HepG2 (cell line): ENCODE measurements around the gene BST2. TPM values are rescaled to one million over a fixed set of nuclear protein-coding genes. Genes with fewer than 3 reads are reported as not detected.

ENCODE experiments used
- ARNT2 ChIP-seq: sonication (generic); formaldehyde crosslinking; IDR thresholded peaks from 2 replicates; pipeline ENCODE4 v1.8.0; 2022; ENCODE audit warnings: mild to moderate bottlenecking, low read depth, missing genetic modification reagents, moderate library complexity
- FOXA3 ChIP-seq: IDR thresholded peaks from 2 replicates; pipeline ENCODE4 v1.6.1; 2016; ENCODE audit warnings: missing genetic modification reagents, missing compliant biosample characterization
- LCORL ChIP-seq, 2 experiments: fragments of 450-650 bp in 1 of 2; sonication (generic) in 1 of 2; formaldehyde crosslinking in 1 of 2; IDR thresholded peaks; 2 replicates each; pipeline versions ENCODE4 v1.5.0 to v1.6.1; 2017 to 2020; ENCODE audit warnings: antibody characterized with exemption in 1 of 2, missing genetic modification reagents in 1 of 2
- MBNL3 ChIP-seq: fragments of 250-450 bp; sonication (Bioruptor Pico); conservative IDR thresholded peaks from 2 replicates; pipeline ENCODE4 v1.8.0; 2022; ENCODE audit warnings: mild to moderate bottlenecking, inconsistent platforms
- NFE2 ChIP-seq: sonication (generic); formaldehyde crosslinking; IDR thresholded peaks from 2 replicates; pipeline ENCODE4 v1.4.0; 2020; ENCODE audit warnings: missing genetic modification reagents
- PCBP2 ChIP-seq: fragments of 200-400 bp; formaldehyde crosslinking; optimal IDR thresholded peaks from 2 replicates; pipeline ENCODE3; 2018; ENCODE audit warnings: low read length, low read depth; ENCODE audit not compliant: poor library complexity, severe bottlenecking
- PHF20 ChIP-seq: sonication (generic); formaldehyde crosslinking; IDR thresholded peaks from 2 replicates; pipeline ENCODE4 v1.5.0; 2020; ENCODE audit warnings: mild to moderate bottlenecking, missing genetic modification reagents
- PHF5A ChIP-seq: IDR thresholded peaks from one replicate; pipeline ENCODE4 v1.6.1; 2018; ENCODE audit warnings: low read depth, missing genetic modification reagents; ENCODE audit not compliant: unreplicated experiment
- PPARG ChIP-seq: conservative IDR thresholded peaks from 2 replicates; pipeline ENCODE4 v1.6.1; 2016; ENCODE audit warnings: missing biosample characterization, missing genetic modification reagents
- RXRA ChIP-seq: sonication (generic); formaldehyde crosslinking; IDR thresholded peaks from 2 replicates; pipeline ENCODE4 v1.5.1; 2020; ENCODE audit warnings: missing genetic modification reagents
- SIX1 ChIP-seq: sonication (generic); formaldehyde crosslinking; IDR thresholded peaks from 2 replicates; pipeline ENCODE4 v1.4.0; 2020; ENCODE audit warnings: missing genetic modification reagents, borderline replicate concordance
- SRF ChIP-seq: IDR thresholded peaks from 2 replicates; pipeline ENCODE4 v1.6.1; 2011; ENCODE audit warnings: mild to moderate bottlenecking, low read depth, low read length, moderate library complexity
- ZBTB1 ChIP-seq: sonication (generic); formaldehyde crosslinking; IDR thresholded peaks from 2 replicates; pipeline ENCODE4 v1.4.0; 2020; ENCODE audit warnings: missing genetic modification reagents, borderline replicate concordance
- ZHX2 ChIP-seq, 2 experiments: sonication (generic) in 1 of 2; formaldehyde crosslinking in 1 of 2; IDR thresholded peaks; 2 replicates each; pipeline versions ENCODE4 v1.6.1 to v1.9.0; 2014 to 2022; ENCODE audit warnings: antibody characterized with exemption in 1 of 2, borderline replicate concordance in 1 of 2, inconsistent platforms in 1 of 2, low read depth in 1 of 2, missing genetic modification reagents in 1 of 2
- ZNF546 ChIP-seq: sonication (generic); formaldehyde crosslinking; conservative IDR thresholded peaks from 2 replicates; pipeline ENCODE4 v1.8.1; 2023; ENCODE audit warnings: mild to moderate bottlenecking, missing genetic modification reagents
- ZSCAN22 ChIP-seq: sonication (generic); formaldehyde crosslinking; IDR thresholded peaks from 2 replicates; pipeline ENCODE4 v1.4.0; 2020; ENCODE audit warnings: mild to moderate bottlenecking, missing genetic modification reagents
- polyA plus RNA-seq, 8 experiments: library from polyadenylated mRNA; depleted of rRNA in 3 of 8; stranded (reverse) in 7 of 8; unstranded in 1 of 8; fragments of >200 nt; fragmentation: Illumina TruSeq in 4 of 8; extraction: Trizol in 4 of 8; gene quantifications; 2 replicates each; pipeline versions ENCODE4 v1.2.1 to v1.2.3, GENCODE V29; 2011 to 2016; ENCODE audit warnings: low read depth in 4 of 8, missing spikeins in 1 of 8, mixed read lengths in 1 of 8; ENCODE audit not compliant: insufficient read depth in 1 of 8
- total RNA-seq, 5 experiments: library from RNA; depleted of rRNA; stranded (reverse); fragments of >200 nt; fragmentation: Illumina TruSeq; extraction: Trizol; gene quantifications; 2 replicates each; pipeline ENCODE4 v1.2.3, GENCODE V29; 2016; ENCODE audit warnings: low read depth in 1 of 5
- TF ChIP-seq, protein P1 (sequence below): sonication (generic); formaldehyde crosslinking; IDR thresholded peaks from 2 replicates; pipeline ENCODE4 v1.4.0; 2020; ENCODE audit warnings: mild to moderate bottlenecking, low read depth, missing genetic modification reagents
- TF ChIP-seq, protein P2 (sequence below): sonication (generic); formaldehyde crosslinking; IDR thresholded peaks from 2 replicates; pipeline ENCODE4 v1.4.0; 2020; ENCODE audit warnings: missing genetic modification reagents
- TF ChIP-seq, protein P3 (sequence below): IDR thresholded peaks from 2 replicates; pipeline ENCODE4 v1.6.1; 2016; ENCODE audit warnings: missing genetic modification reagents, missing compliant biosample characterization

BST2 gene
- total and polyA plus RNA-seq, 2 of the 13 experiments (the other 11 are each of a cell fraction or from before 2014, with no cell fraction given) = 58.8 to 93.8 TPM

DNA sequence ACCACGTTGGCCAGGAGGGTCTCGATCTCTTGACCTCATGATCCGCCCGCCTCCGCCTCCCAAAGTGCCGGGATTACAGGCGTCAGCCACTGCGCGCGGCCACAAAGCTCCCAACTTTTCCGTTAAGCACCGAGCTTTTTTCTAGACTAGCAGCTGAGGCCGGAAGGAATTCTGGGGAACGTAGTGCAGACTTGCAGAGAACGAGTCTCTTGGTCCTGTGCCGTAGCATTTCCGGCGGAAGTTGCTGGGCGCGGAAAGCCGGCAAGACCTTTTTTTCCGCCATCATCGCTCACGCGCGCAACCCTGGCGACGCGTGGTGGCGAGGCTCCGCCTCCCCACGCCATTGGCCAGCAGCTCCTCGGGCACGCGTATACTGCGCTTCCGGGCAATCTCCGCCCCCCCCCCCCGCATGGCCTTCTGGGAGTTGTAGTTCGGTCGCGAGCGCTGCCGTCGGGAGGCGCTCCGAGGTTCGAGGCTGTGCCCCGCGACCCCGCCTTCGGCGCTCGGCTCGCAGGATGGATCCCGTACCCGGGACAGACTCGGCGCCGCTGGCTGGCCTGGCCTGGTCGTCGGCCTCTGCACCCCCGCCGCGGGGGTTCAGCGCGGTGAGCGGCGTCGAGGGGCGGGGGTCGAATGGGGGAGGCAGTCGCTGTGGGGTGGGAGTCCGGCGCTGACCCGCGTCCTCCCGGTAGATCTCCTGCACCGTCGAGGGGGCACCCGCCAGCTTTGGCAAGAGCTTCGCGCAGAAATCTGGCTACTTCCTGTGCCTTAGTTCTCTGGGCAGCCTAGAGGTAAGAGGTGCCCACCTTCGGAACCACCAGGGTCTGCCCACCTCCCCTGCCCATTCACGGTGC lies 14.4 kb upstream of the BST2 start, which contains the start of gene MVB12A (continued):
- TF ChIP-seq ZBTB1 = no peak
- TF ChIP-seq NFE2 (CRISPR knock-in tag) = no peak
- TF ChIP-seq, protein P1, sequence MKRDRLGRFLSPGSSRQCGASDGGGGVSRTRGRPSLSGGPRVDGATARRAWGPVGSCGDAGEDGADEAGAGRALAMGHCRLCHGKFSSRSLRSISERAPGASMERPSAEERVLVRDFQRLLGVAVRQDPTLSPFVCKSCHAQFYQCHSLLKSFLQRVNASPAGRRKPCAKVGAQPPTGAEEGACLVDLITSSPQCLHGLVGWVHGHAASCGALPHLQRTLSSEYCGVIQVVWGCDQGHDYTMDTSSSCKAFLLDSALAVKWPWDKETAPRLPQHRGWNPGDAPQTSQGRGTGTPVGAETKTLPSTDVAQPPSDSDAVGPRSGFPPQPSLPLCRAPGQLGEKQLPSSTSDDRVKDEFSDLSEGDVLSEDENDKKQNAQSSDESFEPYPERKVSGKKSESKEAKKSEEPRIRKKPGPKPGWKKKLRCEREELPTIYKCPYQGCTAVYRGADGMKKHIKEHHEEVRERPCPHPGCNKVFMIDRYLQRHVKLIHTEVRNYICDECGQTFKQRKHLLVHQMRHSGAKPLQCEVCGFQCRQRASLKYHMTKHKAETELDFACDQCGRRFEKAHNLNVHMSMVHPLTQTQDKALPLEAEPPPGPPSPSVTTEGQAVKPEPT (CRISPR knock-in tag) = no peak
- TF ChIP-seq ZNF546 (CRISPR knock-in tag) = no peak
- TF ChIP-seq PHF20 (CRISPR knock-in tag) = peak; percentile 76
- TF ChIP-seq ZHX2 (IDR thresholded peaks at IDR 0.05; ENCODE audit: low read depth) = peak; percentile 93
- TF ChIP-seq ZHX2 (CRISPR knock-in tag; IDR thresholded peaks at IDR 0.05; ENCODE audit: borderline replicate concordance) = no peak
- TF ChIP-seq SRF = no peak
- peak; percentile 36 for TF ChIP-seq FOXA3
- TF ChIP-seq MBNL3 (CRISPR knock-in tag) = no peak
- TF ChIP-seq PHF5A (CRISPR knock-in tag) = peak; percentile 36
- TF ChIP-seq, protein P2, sequence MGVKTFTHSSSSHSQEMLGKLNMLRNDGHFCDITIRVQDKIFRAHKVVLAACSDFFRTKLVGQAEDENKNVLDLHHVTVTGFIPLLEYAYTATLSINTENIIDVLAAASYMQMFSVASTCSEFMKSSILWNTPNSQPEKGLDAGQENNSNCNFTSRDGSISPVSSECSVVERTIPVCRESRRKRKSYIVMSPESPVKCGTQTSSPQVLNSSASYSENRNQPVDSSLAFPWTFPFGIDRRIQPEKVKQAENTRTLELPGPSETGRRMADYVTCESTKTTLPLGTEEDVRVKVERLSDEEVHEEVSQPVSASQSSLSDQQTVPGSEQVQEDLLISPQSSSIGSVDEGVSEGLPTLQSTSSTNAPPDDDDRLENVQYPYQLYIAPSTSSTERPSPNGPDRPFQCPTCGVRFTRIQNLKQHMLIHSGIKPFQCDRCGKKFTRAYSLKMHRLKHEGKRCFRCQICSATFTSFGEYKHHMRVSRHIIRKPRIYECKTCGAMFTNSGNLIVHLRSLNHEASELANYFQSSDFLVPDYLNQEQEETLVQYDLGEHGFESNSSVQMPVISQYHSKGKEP = no peak
- no peak for TF ChIP-seq RXRA
- no peak; the same call in 1 of the 2 replicates for TF ChIP-seq PPARG
- TF ChIP-seq, protein P3, sequence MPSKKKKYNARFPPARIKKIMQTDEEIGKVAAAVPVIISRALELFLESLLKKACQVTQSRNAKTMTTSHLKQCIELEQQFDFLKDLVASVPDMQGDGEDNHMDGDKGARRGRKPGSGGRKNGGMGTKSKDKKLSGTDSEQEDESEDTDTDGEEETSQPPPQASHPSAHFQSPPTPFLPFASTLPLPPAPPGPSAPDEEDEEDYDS (CRISPR knock-in tag) = peak; percentile 37; the same call in 1 of the 2 replicates
- TF ChIP-seq ARNT2 (CRISPR knock-in tag) = peak; percentile 58; the same call in 1 of the 2 replicates
- no peak for TF ChIP-seq LCORL (IDR thresholded peaks at IDR 0.05)
- TF ChIP-seq LCORL (CRISPR knock-in tag; IDR thresholded peaks at IDR 0.05) = peak; percentile 72; the same call in 1 of the 2 replicates
- TF ChIP-seq PCBP2 = no peak
- no peak for TF ChIP-seq SIX1 (CRISPR knock-in tag)
- no peak for TF ChIP-seq ZSCAN22
